Measurements from ENCODE around the gene EMSY.

The EMSY gene

GRCh38 chr11:76602431-76602861 is 157.6 kb downstream of the EMSY start:
- TF ChIP-seq, protein P1, sequence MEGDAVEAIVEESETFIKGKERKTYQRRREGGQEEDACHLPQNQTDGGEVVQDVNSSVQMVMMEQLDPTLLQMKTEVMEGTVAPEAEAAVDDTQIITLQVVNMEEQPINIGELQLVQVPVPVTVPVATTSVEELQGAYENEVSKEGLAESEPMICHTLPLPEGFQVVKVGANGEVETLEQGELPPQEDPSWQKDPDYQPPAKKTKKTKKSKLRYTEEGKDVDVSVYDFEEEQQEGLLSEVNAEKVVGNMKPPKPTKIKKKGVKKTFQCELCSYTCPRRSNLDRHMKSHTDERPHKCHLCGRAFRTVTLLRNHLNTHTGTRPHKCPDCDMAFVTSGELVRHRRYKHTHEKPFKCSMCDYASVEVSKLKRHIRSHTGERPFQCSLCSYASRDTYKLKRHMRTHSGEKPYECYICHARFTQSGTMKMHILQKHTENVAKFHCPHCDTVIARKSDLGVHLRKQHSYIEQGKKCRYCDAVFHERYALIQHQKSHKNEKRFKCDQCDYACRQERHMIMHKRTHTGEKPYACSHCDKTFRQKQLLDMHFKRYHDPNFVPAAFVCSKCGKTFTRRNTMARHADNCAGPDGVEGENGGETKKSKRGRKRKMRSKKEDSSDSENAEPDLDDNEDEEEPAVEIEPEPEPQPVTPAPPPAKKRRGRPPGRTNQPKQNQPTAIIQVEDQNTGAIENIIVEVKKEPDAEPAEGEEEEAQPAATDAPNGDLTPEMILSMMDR (IDR thresholded peaks at IDR 0.05; ENCODE audit: low read depth, low read length, missing control alignments) = no peak
- H3K4me3 ChIP-seq (replicated peaks; ENCODE audit: low read depth, low read length) = no peak overlapping the region
- DNase-seq (ENCODE audit: extremely low read depth, low read depth) = no peak
